IPS DF 6.9 (cell line): Measurements from ENCODE around the gene STX2.
"Not testable (repeated sequence)": the region's sequence is repeated elsewhere in the genome, so short reads cannot be mapped to it uniquely, and the experiment has no call there.

ENCODE experiments used
- DNase-seq: peaks from one replicate; pipeline ENCODE4 v3.0.0-alpha.2; 2013; ENCODE audit warnings: low read depth, low spot score
- H3K27ac ChIP-seq: one replicate; pipeline ENCODE4 v1.5.1; 2013; ENCODE audit warnings: low read length, control low read depth
- H3K27me3 ChIP-seq: 2 replicates; pipeline ENCODE4 v1.6.1; 2013; ENCODE audit warnings: mild to moderate bottlenecking, low read length; ENCODE audit not compliant: control insufficient read depth, insufficient read depth
- H3K36me3 ChIP-seq: 2 replicates; pipeline ENCODE4 v1.6.1; 2013; ENCODE audit warnings: low read length; ENCODE audit not compliant: control insufficient read depth, insufficient read depth
- H3K4me1 ChIP-seq: 2 replicates; pipeline ENCODE4 v1.6.1; 2013; ENCODE audit warnings: low read length; ENCODE audit not compliant: control insufficient read depth, insufficient read depth
- H3K4me3 ChIP-seq: 2 replicates; pipeline ENCODE4 v1.5.1; 2013; ENCODE audit warnings: mild to moderate bottlenecking, low read length
- H3K9me3 ChIP-seq: 2 replicates; pipeline ENCODE4 v1.6.1; 2013; ENCODE audit warnings: low read length, inconsistent platforms; ENCODE audit not compliant: control insufficient read depth, insufficient read depth
- WGBS: extraction: QIAGEN DNeasy Blood & Tissue Kit; methylation state at CpG from one replicate; pipeline ENCODE4 v1.1.7; 2013; ENCODE audit warnings: mixed read lengths, missing lambda C conversion rate; ENCODE audit not compliant: insufficient read length, insufficient coverage; 5-methylcytosine and 5-hydroxymethylcytosine counted together

The STX2 gene

GRCh38 chr12:130787041-130787440, 52.0 kb downstream of the STX2 start:
- no peaks in the 10 kb centered on the region for H3K36me3 ChIP-seq
- H3K4me3 ChIP-seq = no peak overlapping the region
- H3K27ac ChIP-seq = no peak overlapping the region
- H3K9me3 ChIP-seq = no peaks in the 10 kb centered on the region
- peaks cover 3% of the 10 kb centered on the region for H3K4me1 ChIP-seq
- WGBS = no CpG with 5 or more reads among the region's 10 CpGs
- DNase-seq = no peak
- no peaks in the 10 kb centered on the region for H3K27me3 ChIP-seq

- Histone ChIP-seq H3K9me3 (no peaks in the 10 kb centered on the region), H3K27me3 (no peaks in the 10 kb centered on the region), H3K27ac (no peak overlapping the region), H3K4me3 (no peak overlapping the region), H3K36me3 (no peaks in the 10 kb centered on the region; the same call in 1 of the 2 replicates), H3K4me1 (peaks cover 3% of the 10 kb centered on the region)
- no peak for DNase-seq
- no CpG with 5 or more reads among the region's 18 CpGs for WGBS
Measured at GRCh38 chr12:130783110-130783715, 55.8 kb downstream of the STX2 start.

- not testable (repeated sequence) for H3K9me3 ChIP-seq, H3K27me3 ChIP-seq, H3K4me1 ChIP-seq, DNase-seq, H3K27ac ChIP-seq, H3K4me3 ChIP-seq, H3K36me3 ChIP-seq
- no CpG with 5 or more reads among the region's 13 CpGs for WGBS
Measured at GRCh38 chr12:130782245-130782644, 56.8 kb downstream of the STX2 start.

- Histone ChIP-seq H3K36me3 (no peaks in the 10 kb centered on the region; the same call in 1 of the 2 replicates), H3K27me3 (no peaks in the 10 kb centered on the region; the same call in 1 of the 2 replicates), H3K9me3 (no peaks in the 10 kb centered on the region), H3K4me1 (no peaks in the 10 kb centered on the region), H3K4me3 (no peak overlapping the region), H3K27ac (no peak overlapping the region)
- DNase-seq = no peak
- WGBS = no CpG with 5 or more reads among the region's 28 CpGs
Measured at GRCh38 chr12:130780880-130781575, 58.0 kb downstream of the STX2 start.

DNA sequence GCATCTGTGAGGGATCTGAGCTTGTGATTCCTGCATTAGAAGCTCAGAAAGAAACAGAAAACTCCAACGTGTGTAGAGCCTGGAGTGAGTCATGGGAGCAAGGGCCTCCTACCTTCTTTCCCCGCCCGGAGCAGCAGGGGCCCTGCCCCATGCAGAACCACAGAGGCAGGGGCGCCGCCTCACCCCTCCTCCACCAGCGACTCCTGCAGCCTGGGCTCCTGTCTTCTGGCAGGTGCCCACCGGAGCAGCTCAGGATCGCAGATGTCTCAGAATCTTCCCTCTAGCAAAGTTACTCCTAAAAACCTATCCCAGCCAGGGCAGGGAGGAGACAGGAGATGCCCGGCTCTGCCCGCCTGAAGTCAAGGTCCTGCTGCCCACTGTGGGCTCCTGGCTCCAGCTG, 58.7 kb downstream of the STX2 start:
- no peak overlapping the region for H3K4me3 ChIP-seq
- no peaks in the 10 kb centered on the region; the same call in 1 of the 2 replicates for H3K36me3 ChIP-seq
- H3K27ac ChIP-seq = no peak overlapping the region
- WGBS = no CpG with 5 or more reads among the region's 10 CpGs
- DNase-seq = no peak
- no peaks in the 10 kb centered on the region for H3K9me3 ChIP-seq
- no peaks in the 10 kb centered on the region; the same call in 1 of the 2 replicates for H3K27me3 ChIP-seq
- no peaks in the 10 kb centered on the region for H3K4me1 ChIP-seq

DNA sequence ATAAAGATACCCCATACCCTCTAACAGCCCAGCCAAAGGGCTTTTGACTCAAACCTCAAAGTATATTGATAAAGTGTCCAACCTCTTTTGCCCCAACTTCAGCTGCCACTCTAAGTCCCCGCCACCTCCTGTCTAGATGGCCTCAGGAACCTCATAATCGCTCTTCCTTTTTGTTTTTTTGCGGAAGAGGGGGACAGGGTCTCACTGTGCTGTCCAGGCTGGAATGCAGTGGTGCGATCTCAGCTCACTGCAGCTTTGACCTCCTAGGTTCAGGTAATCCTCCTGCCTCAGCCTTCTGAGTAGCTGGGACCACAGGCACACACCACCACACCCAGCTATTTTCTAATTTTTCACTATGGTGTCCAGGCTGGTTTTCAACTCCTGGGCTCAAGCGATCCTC, 60.3 kb downstream of the STX2 start:
- no peaks in the 10 kb centered on the region; the same call in 1 of the 2 replicates for H3K27me3 ChIP-seq
- no peak overlapping the region for H3K27ac ChIP-seq
- H3K9me3 ChIP-seq = no peaks in the 10 kb centered on the region
- H3K36me3 ChIP-seq = no peaks in the 10 kb centered on the region; the same call in 1 of the 2 replicates
- no peaks in the 10 kb centered on the region for H3K4me1 ChIP-seq
- no CpG with 5 or more reads among the region's 5 CpGs for WGBS
- H3K4me3 ChIP-seq = no peak overlapping the region
- DNase-seq = no peak

- Histone ChIP-seq H3K9me3 (no peaks in the 10 kb centered on the region), H3K36me3 (no peaks in the 10 kb centered on the region; the same call in 1 of the 2 replicates), H3K27ac (no peak overlapping the region), H3K4me1 (no peaks in the 10 kb centered on the region), H3K27me3 (no peaks in the 10 kb centered on the region; the same call in 1 of the 2 replicates), H3K4me3 (no peak overlapping the region)
- no peak for DNase-seq
- no CpG with 5 or more reads among the region's 11 CpGs for WGBS
Measured at GRCh38 chr12:130776857-130777339, 62.2 kb downstream of the STX2 start.

DNA sequence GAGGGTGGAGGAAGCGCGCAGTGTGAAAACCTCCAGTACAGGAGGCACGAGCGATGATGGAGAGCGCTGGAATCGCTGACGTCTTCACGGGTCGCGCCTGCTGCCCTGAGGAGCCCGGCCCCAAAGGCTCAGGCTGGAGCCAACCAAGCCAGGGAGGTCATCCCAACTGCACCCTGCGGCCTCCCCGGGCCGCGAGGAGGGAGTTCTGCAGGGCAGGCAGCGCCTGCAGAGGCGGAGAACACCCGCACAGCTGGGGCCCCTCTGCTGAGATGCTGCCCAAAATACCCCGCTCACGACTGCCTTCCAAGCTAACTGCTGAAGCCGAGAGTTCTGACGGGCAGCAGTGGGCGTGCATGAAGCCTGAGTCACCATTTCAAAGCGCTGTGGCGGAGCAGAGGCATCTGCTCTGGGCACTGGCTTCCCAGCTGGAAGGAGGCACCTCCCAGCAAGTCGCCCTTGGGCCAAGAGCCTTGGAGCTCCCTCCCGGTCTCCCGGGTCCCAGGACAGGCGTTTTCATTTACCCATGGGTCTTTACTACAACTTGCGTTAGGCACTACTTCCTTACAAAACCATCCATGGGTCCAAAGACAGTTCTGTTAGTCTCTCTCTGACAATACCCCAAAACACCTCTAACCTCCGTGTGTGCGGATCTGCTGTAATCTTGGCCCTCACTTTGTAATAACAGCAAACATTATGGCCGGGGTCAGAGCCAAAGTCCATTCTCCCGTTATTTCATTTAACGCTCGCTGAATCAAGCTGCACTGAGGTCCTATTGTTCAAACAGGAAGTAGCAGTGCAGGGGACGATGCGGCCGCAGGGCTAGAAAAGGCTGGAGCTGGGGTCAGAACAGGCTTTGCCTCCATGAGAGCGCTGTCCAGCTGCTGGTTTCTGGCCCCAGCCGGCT, 62.8 kb downstream of the STX2 start:
- Histone ChIP-seq H3K4me1 (no peaks in the 10 kb centered on the region), H3K36me3 (no peaks in the 10 kb centered on the region; the same call in 1 of the 2 replicates), H3K27me3 (no peaks in the 10 kb centered on the region; the same call in 1 of the 2 replicates), H3K27ac (no peak overlapping the region), H3K4me3 (peak overlapping the region; percentile 4; the same call in 1 of the 2 replicates), H3K9me3 (no peaks in the 10 kb centered on the region)
- no peak for DNase-seq
- WGBS = no CpG with 5 or more reads among the region's 41 CpGs

- no peak for DNase-seq
- H3K4me3 ChIP-seq = no peak overlapping the region
- no peaks in the 10 kb centered on the region for H3K36me3 ChIP-seq
- no peaks in the 10 kb centered on the region for H3K4me1 ChIP-seq
- no peak overlapping the region for H3K27ac ChIP-seq
- no CpG with 5 or more reads among the region's 7 CpGs for WGBS
- H3K27me3 ChIP-seq = no peaks in the 10 kb centered on the region
- H3K9me3 ChIP-seq = no peaks in the 10 kb centered on the region; the same call in 1 of the 2 replicates
Measured at GRCh38 chr12:130770413-130771028, 68.5 kb downstream of the STX2 start.

GRCh38 chr12:130768120-130768519, 70.9 kb downstream of the STX2 start:
- no CpG with 5 or more reads among the region's 9 CpGs for WGBS
- Histone ChIP-seq H3K27me3 (no peaks in the 10 kb centered on the region), H3K36me3 (no peaks in the 10 kb centered on the region), H3K4me3 (no peak overlapping the region), H3K27ac (no peak overlapping the region), H3K4me1 (no peaks in the 10 kb centered on the region), H3K9me3 (no peaks in the 10 kb centered on the region; the same call in 1 of the 2 replicates)
- no peak for DNase-seq
